Keratinocyte (primary cell): ENCODE measurements around the gene CNIH2. TPM values are rescaled to one million over a fixed set of nuclear protein-coding genes. Genes with fewer than 3 reads are reported as not detected.

Experiments
- DNase-seq: peaks from one replicate; pipeline ENCODE4 v3.0.0-alpha.2; 2011; ENCODE audit warnings: low read depth, missing footprints, low spot score
- FAIRE-seq: peaks from 2 replicates; lab custom pipeline; 2011; peaks lifted over from hg19 to GRCh38; lab: Jason Lieb, UNC
- H2AFZ ChIP-seq: 2 replicates; pipeline ENCODE4 v1.6.0; 2012; ENCODE audit warnings: low read length, control low read depth, inconsistent platforms; ENCODE audit not compliant: control insufficient read depth
- H3K27ac ChIP-seq: 2 replicates; pipeline ENCODE4 v1.5.1; 2011; ENCODE audit warnings: low read length; ENCODE audit not compliant: control insufficient read depth, insufficient read depth
- H3K27me3 ChIP-seq: 3 replicates; pipeline ENCODE4 v1.6.0; 2011; ENCODE audit warnings: low read length; ENCODE audit not compliant: control insufficient read depth, insufficient read depth; ENCODE audit errors: extremely low read depth
- H3K36me3 ChIP-seq, 2 experiments: 2 replicates in 1 of 2; 3 replicates in 1 of 2; pipeline ENCODE4 v1.5.1; 2011; ENCODE audit warnings: low read length in 2 of 2, mild to moderate bottlenecking in 1 of 2; ENCODE audit not compliant: control insufficient read depth in 2 of 2, insufficient read depth in 2 of 2; ENCODE audit errors: extremely low read depth in 1 of 2
- H3K4me1 ChIP-seq: 3 replicates; pipeline ENCODE4 v1.5.1; 2011; ENCODE audit warnings: low read length; ENCODE audit not compliant: control insufficient read depth, insufficient read depth; ENCODE audit errors: extremely low read depth
- H3K4me2 ChIP-seq: 3 replicates; pipeline ENCODE4 v1.6.0; 2011; ENCODE audit warnings: low read depth, low read length; ENCODE audit not compliant: control insufficient read depth, insufficient read depth; ENCODE audit errors: extremely low read depth
- H3K4me3 ChIP-seq, 3 experiments: fragments of 200-600 bp in 1 of 3; sonication (generic) in 1 of 3; 2 replicates in 2 of 3; 3 replicates in 1 of 3; pipeline ENCODE4 v1.5.1; 2011 to 2016; ENCODE audit warnings: low read length in 3 of 3, mild to moderate bottlenecking in 3 of 3, control low read depth in 2 of 3, inconsistent platforms in 1 of 3, low read depth in 1 of 3, mixed read lengths in 1 of 3, mixed run types in 1 of 3, moderate library complexity in 1 of 3; ENCODE audit not compliant: control insufficient read depth in 2 of 3, insufficient read depth in 2 of 3; ENCODE audit errors: extremely low read depth in 1 of 3
- H3K79me2 ChIP-seq: 2 replicates; pipeline ENCODE4 v1.6.0; 2012; ENCODE audit warnings: low read length; ENCODE audit not compliant: control insufficient read depth, insufficient read depth
- H3K9ac ChIP-seq: 3 replicates; pipeline ENCODE4 v1.6.0; 2011; ENCODE audit warnings: low read length; ENCODE audit not compliant: control insufficient read depth, insufficient read depth; ENCODE audit errors: extremely low read depth
- H3K9me1 ChIP-seq: 3 replicates; pipeline ENCODE4 v1.6.0; 2011; ENCODE audit warnings: low read length; ENCODE audit not compliant: control insufficient read depth, insufficient read depth; ENCODE audit errors: extremely low read depth
- H3K9me3 ChIP-seq: 2 replicates; pipeline ENCODE4 v1.5.1; 2012; ENCODE audit warnings: low read depth, low read length; ENCODE audit not compliant: control insufficient read depth
- H4K20me1 ChIP-seq: 3 replicates; pipeline ENCODE4 v1.6.0; 2011; ENCODE audit warnings: low read length; ENCODE audit not compliant: control insufficient read depth, insufficient read depth; ENCODE audit errors: extremely low read depth
- CTCF ChIP-seq, 3 experiments: IDR thresholded peaks in 1 of 3; conservative IDR thresholded peaks in 1 of 3; optimal IDR thresholded peaks in 1 of 3; 2 replicates in 2 of 3; 3 replicates in 1 of 3; pipeline versions ENCODE3 to v1.5.1; 2011; ENCODE audit warnings: low read length in 3 of 3, mild to moderate bottlenecking in 3 of 3, moderate library complexity in 2 of 3, control low read depth in 1 of 3, inconsistent platforms in 1 of 3; ENCODE audit not compliant: insufficient read depth in 2 of 3; ENCODE audit errors: extremely low read depth in 1 of 3
- EZH2 ChIP-seq: IDR thresholded peaks from one replicate; pipeline ENCODE4 v1.6.1; 2012; ENCODE audit warnings: inconsistent platforms, mild to moderate bottlenecking, low read length, moderate library complexity
- dilution Hi-C: fragments of 300-500 bp; cut with MboI; formaldehyde crosslinking; loops from one replicate; pipeline ENCODE4 v1.7.0; 2020; ENCODE audit warnings: low sequenced_read_pairs; ENCODE audit not compliant: extremely low pct_ligation_motif_present
- polyA plus RNA-seq, 5 experiments: library from polyadenylated mRNA; depleted of rRNA in 3 of 5; stranded (reverse) in 3 of 5; stranded (forward) in 1 of 5; unstranded in 1 of 5; fragments of >200 nt; gene quantifications; 1 replicate in 1 of 5; 2 replicates in 3 of 5; 3 replicates in 1 of 5; pipeline versions ENCODE4 v1.2.1 to v1.2.3, GENCODE V29; 2011 to 2012; ENCODE audit warnings: missing spikeins in 2 of 5, low read depth in 1 of 5, low replicate concordance in 1 of 5

Gene CNIH2
- polyA plus RNA-seq, 1 donor (not counting 4 experiments of a cell fraction or from before 2014, with no cell fraction given): 0.17 TPM

DNA sequence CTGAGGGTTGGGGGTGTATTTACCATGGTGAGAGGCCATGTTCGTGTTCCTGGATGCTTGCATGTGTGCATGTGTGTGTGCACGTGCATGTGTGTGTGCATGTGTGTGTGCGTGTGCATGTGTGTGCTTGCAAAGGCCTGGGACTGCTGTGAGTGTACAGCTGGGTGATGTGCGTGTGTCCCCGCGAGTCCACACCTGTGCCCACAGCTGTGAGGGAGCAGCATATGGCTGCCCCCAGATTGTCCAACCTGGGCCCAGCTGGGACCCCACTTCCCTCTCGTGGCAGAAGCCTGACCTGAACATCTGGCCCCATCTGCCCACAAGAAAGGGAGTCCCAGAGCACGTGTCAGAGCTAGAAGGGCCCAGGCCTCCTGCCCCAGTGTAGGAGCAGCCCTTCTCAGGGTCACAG is 47.3 kb downstream of the CNIH2 start:
- no peak for DNase-seq
- Histone ChIP-seq H2AFZ (no peak overlapping the region), H3K4me2 (no peak overlapping the region)

GRCh38 chr11:66326261-66327111 is 48.5 kb downstream of the CNIH2 start:
- Histone ChIP-seq H3K27me3 (no peaks in the 10 kb centered on the region), H3K4me3 (no peak overlapping the region), H3K9me3 (no peaks in the 10 kb centered on the region), H3K4me2 (peak overlapping the region; percentile 61), H3K36me3 (peaks cover 1 to 4% of the 10 kb centered on the region in 2 experiments), H3K4me1 (peaks cover 37% of the 10 kb centered on the region), H4K20me1 (no peaks in the 10 kb centered on the region), H2AFZ (no peak overlapping the region), H3K27ac (no peak overlapping the region), H3K79me2 (no peaks in the 10 kb centered on the region), H3K9me1 (no peaks in the 10 kb centered on the region), H3K9ac (no peak overlapping the region)
- DNase-seq: no peak
- FAIRE-seq: no peak
- no peak for TF ChIP-seq CTCF (optimal IDR thresholded peaks at IDR 0.05 in 1 of 3, IDR thresholded peaks at IDR 0.05 in 1 of 3, conservative IDR thresholded peaks at IDR 0.05 in 1 of 3; ENCODE audit: extremely low read depth in 1 of 3, insufficient read depth in 2 of 3, low read length in 3 of 3)
- no peak for TF ChIP-seq EZH2
- dilution Hi-C loops: no loop called here

More for the DNA sequence above, 47.3 kb downstream of the CNIH2 start:
- no peaks in the 10 kb centered on the region for H3K79me2 ChIP-seq
- no peaks in the 10 kb centered on the region for H3K27me3 ChIP-seq
- no peaks in the 10 kb centered on the region for H3K9me1 ChIP-seq
- H3K27ac ChIP-seq: no peak overlapping the region
- no peak overlapping the region for H3K4me3 ChIP-seq
- no peaks in the 10 kb centered on the region for H4K20me1 ChIP-seq
- no peak for TF ChIP-seq CTCF (optimal IDR thresholded peaks at IDR 0.05 in 1 of 3, IDR thresholded peaks at IDR 0.05 in 1 of 3, conservative IDR thresholded peaks at IDR 0.05 in 1 of 3; ENCODE audit: extremely low read depth in 1 of 3, insufficient read depth in 2 of 3, low read length in 3 of 3)
- no peak for TF ChIP-seq EZH2
- no peaks in the 10 kb centered on the region for H3K36me3 ChIP-seq
- peaks cover 37% of the 10 kb centered on the region for H3K4me1 ChIP-seq
- dilution Hi-C loops: no loop called here
- H3K9ac ChIP-seq: no peak overlapping the region
- no peak for FAIRE-seq
- H3K9me3 ChIP-seq: no peaks in the 10 kb centered on the region
